ENCODE data around the gene KDM4C. TPM values are rescaled to one million over a fixed set of nuclear protein-coding genes. Genes with fewer than 3 reads are reported as not detected.

KDM4C gene
- total RNA-seq, 1 donor = 50.7 TPM

GRCh38 chr9:6884990-6885389 is 127.2 kb downstream of the KDM4C start:
- no peaks in the 10 kb centered on the region for H3K4me1 ChIP-seq (ENCODE audit: insufficient read depth, low read length)
- H3K27me3 ChIP-seq (ENCODE audit: insufficient read depth, low read length) = no peaks in the 10 kb centered on the region
- no peak for TF ChIP-seq CTCF (IDR thresholded peaks at IDR 0.05; ENCODE audit: extremely low read depth, low read depth, low read length)

GRCh38 chr9:6887051-6887450 is 129.3 kb downstream of the KDM4C start:
- no peak overlapping the region for H3K4me3 ChIP-seq (ENCODE audit: insufficient read depth, low read length)
- H3K79me2 ChIP-seq (ENCODE audit: insufficient read depth, low read length) = no peaks in the 10 kb centered on the region
- H3K4me2 ChIP-seq (ENCODE audit: insufficient read depth, low read length) = no peak overlapping the region
- H4K20me1 ChIP-seq (ENCODE audit: insufficient read depth, low read length) = no peaks in the 10 kb centered on the region
- no peak for DNase-seq (ENCODE audit: insufficient read length, low spot score, missing footprints)
- H3K4me1 ChIP-seq (ENCODE audit: insufficient read depth, low read length) = no peaks in the 10 kb centered on the region
- no peaks in the 10 kb centered on the region for H3K36me3 ChIP-seq (ENCODE audit: insufficient read depth, low read length)
- H3K27ac ChIP-seq (ENCODE audit: low read depth, low read length) = no peak overlapping the region
- H2AFZ ChIP-seq (ENCODE audit: low read length) = no peak overlapping the region
- no peak for TF ChIP-seq CTCF (IDR thresholded peaks at IDR 0.05; ENCODE audit: extremely low read depth, low read depth, low read length)
- no peaks in the 10 kb centered on the region for H3K9me3 ChIP-seq (ENCODE audit: low read depth, low read length)
- no peaks in the 10 kb centered on the region for H3K27me3 ChIP-seq (ENCODE audit: insufficient read depth, low read length)

More at GRCh38 chr9:6884990-6885389, 127.2 kb downstream of the KDM4C start:
- H4K20me1 ChIP-seq (ENCODE audit: insufficient read depth, low read length) = no peaks in the 10 kb centered on the region
- H3K36me3 ChIP-seq (ENCODE audit: insufficient read depth, low read length) = no peaks in the 10 kb centered on the region
- no peak overlapping the region for H2AFZ ChIP-seq (ENCODE audit: low read length)
- no peak overlapping the region for H3K27ac ChIP-seq (ENCODE audit: low read depth, low read length)
- no peak overlapping the region for H3K4me3 ChIP-seq (ENCODE audit: insufficient read depth, low read length)
- H3K79me2 ChIP-seq (ENCODE audit: insufficient read depth, low read length) = no peaks in the 10 kb centered on the region
- no peak for DNase-seq (ENCODE audit: insufficient read length, low spot score, missing footprints)
- H3K9me3 ChIP-seq (ENCODE audit: low read depth, low read length) = no peaks in the 10 kb centered on the region
- no peak overlapping the region for H3K4me2 ChIP-seq (ENCODE audit: insufficient read depth, low read length)

GRCh38 chr9:6889868-6890267 is 132.1 kb downstream of the KDM4C start:
- Histone ChIP-seq H3K4me2 (ENCODE audit: insufficient read depth, low read length) (no peak overlapping the region), H3K36me3 (ENCODE audit: insufficient read depth, low read length) (no peaks in the 10 kb centered on the region), H3K27ac (ENCODE audit: low read depth, low read length) (no peak overlapping the region), H4K20me1 (ENCODE audit: insufficient read depth, low read length) (no peaks in the 10 kb centered on the region), H3K27me3 (ENCODE audit: insufficient read depth, low read length) (no peaks in the 10 kb centered on the region), H3K9me3 (ENCODE audit: low read depth, low read length) (no peaks in the 10 kb centered on the region), H3K4me1 (ENCODE audit: insufficient read depth, low read length) (no peaks in the 10 kb centered on the region), H2AFZ (ENCODE audit: low read length) (no peak overlapping the region), H3K4me3 (ENCODE audit: insufficient read depth, low read length) (no peak overlapping the region), H3K79me2 (ENCODE audit: insufficient read depth, low read length) (no peaks in the 10 kb centered on the region)
- no peak for TF ChIP-seq CTCF (IDR thresholded peaks at IDR 0.05; ENCODE audit: extremely low read depth, low read depth, low read length)
- DNase-seq (ENCODE audit: insufficient read length, low spot score, missing footprints) = no peak

GRCh38 chr9:6893350-6894131 is 135.8 kb downstream of the KDM4C start:
- H2AFZ ChIP-seq (ENCODE audit: low read length) = no peak overlapping the region
- TF ChIP-seq CTCF (IDR thresholded peaks at IDR 0.05; ENCODE audit: extremely low read depth, low read depth, low read length) = no peak
- no peaks in the 10 kb centered on the region for H3K36me3 ChIP-seq (ENCODE audit: insufficient read depth, low read length)
- H3K9me3 ChIP-seq (ENCODE audit: low read depth, low read length) = no peaks in the 10 kb centered on the region
- no peaks in the 10 kb centered on the region for H4K20me1 ChIP-seq (ENCODE audit: insufficient read depth, low read length)
- H3K27me3 ChIP-seq (ENCODE audit: insufficient read depth, low read length) = no peaks in the 10 kb centered on the region
- no peak for DNase-seq (ENCODE audit: insufficient read length, low spot score, missing footprints)
- no peak overlapping the region for H3K27ac ChIP-seq (ENCODE audit: low read depth, low read length)
- no peaks in the 10 kb centered on the region for H3K79me2 ChIP-seq (ENCODE audit: insufficient read depth, low read length)
- H3K4me1 ChIP-seq (ENCODE audit: insufficient read depth, low read length) = no peaks in the 10 kb centered on the region
- H3K4me2 ChIP-seq (ENCODE audit: insufficient read depth, low read length) = no peak overlapping the region
- no peak overlapping the region for H3K4me3 ChIP-seq (ENCODE audit: insufficient read depth, low read length)

Measured in osteoblast (primary cell).